ENCODE measurements around the gene B3GNT7.
A peak's percentile ranks its signal among the peaks of the same experiment; 100 is the strongest.

The B3GNT7 gene

DNA sequence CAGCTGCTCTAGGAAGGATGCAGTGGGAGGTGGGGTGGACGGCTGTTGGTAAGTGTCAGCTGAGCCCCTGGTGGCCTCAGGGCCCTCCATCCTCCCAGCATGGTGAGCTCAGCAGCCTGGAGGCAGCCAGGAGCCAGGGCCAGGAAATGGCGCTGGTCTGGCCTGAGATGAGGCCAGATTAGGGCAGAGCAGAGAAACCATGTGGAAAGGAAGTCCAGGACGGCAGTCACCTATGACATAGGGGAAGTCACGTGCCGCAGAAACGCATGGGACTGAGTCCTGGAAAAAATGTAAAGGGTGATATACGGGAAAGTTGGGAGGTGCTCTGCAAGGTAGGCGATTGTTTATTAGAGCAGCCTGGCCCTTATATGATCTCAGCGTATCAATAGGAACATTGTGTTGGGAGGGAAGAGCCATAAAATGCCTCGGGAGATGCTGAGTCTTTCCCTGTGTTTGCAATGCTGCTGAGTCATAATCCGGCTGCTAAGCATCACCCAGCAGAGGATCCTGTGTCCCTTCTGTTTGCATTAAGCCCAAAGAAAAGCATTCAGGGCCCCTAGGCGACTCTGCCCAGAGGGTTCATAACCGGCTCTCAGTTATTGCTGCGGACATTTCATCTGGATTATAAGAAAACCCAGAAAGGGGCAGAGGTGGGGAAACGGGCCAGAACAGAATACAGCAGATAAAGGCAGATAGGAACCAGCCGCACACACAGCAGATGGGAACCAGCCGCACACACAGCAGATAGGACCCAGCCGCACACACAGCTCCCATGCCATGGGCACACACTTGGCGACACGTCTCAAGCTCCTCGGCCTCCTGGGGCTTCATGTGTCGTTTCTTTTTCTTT, 30.3 kb upstream of the B3GNT7 start:
- peak overlapping the region; percentile 34 for H2BK120ac ChIP-seq (ENCODE audit: low read depth, low read length)
- H2AK5ac ChIP-seq (ENCODE audit: low read length, severe bottlenecking): peak overlapping the region; percentile 4
- H4K8ac ChIP-seq (ENCODE audit: low read length): peak overlapping the region; percentile 79
- peak overlapping the region in 1 of 2 experiments; percentile 4 for H2BK12ac ChIP-seq (ENCODE audit: low read length in 2 of 2)
- peaks cover 14% of the 10 kb centered on the region for H3K4me1 ChIP-seq (ENCODE audit: control insufficient read depth, insufficient read depth, low read depth, low read length)
- DNase-seq: peak; percentile 93
- no peak overlapping the region for H3K14ac ChIP-seq (ENCODE audit: low read length in 2 of 2)
- peaks cover 44 to 54% of the 10 kb centered on the region in 2 experiments for H3K36me3 ChIP-seq (ENCODE audit: control insufficient read depth in 1 of 2, insufficient read depth in 2 of 2, low read depth in 1 of 2, low read length in 2 of 2)
- H3K9ac ChIP-seq (ENCODE audit: low read length): peak overlapping the region; percentile 69
- H3K9me3 ChIP-seq (ENCODE audit: control insufficient read depth, low read length): no peaks in the 10 kb centered on the region
- H3K4me3 ChIP-seq (ENCODE audit: insufficient read depth in 1 of 2, low read depth in 1 of 2, low read length in 2 of 2): no peak overlapping the region
- H3K4ac ChIP-seq (ENCODE audit: low read depth in 1 of 2, low read length in 2 of 2): peak overlapping the region; percentile 42 to 85
- H3K27me3 ChIP-seq (ENCODE audit: control insufficient read depth in 1 of 2, insufficient read depth in 1 of 2, low read length in 2 of 2): no peaks in the 10 kb centered on the region
- H3K23ac ChIP-seq (ENCODE audit: low read length in 2 of 2): peak overlapping the region in 1 of 2 experiments; percentile 14
- H4K91ac ChIP-seq (ENCODE audit: low read length): peak overlapping the region; percentile 3
- 41% methylated on average over 22 of the region's 22 CpGs for WGBS
- no peak overlapping the region for H2BK5ac ChIP-seq (ENCODE audit: low read depth, low read length, poor library complexity, severe bottlenecking)
- peaks cover 4% of the 10 kb centered on the region for H3K79me1 ChIP-seq (replicated peaks; ENCODE audit: low read length, poor library complexity, severe bottlenecking)
- H3K18ac ChIP-seq (ENCODE audit: low read depth in 1 of 2, low read length in 2 of 2): peak overlapping the region; percentile 23 to 76
- no peak overlapping the region for H2BK15ac ChIP-seq (ENCODE audit: low read depth, poor library complexity, severe bottlenecking)
- peak overlapping the region; percentile 63 for H3K27ac ChIP-seq (ENCODE audit: low read length, poor library complexity, severe bottlenecking)
- H3K4me2 ChIP-seq (ENCODE audit: low read length, poor library complexity, severe bottlenecking): no peak overlapping the region
- H2AFZ ChIP-seq (ENCODE audit: low read depth, low read length): no peak overlapping the region

DNA sequence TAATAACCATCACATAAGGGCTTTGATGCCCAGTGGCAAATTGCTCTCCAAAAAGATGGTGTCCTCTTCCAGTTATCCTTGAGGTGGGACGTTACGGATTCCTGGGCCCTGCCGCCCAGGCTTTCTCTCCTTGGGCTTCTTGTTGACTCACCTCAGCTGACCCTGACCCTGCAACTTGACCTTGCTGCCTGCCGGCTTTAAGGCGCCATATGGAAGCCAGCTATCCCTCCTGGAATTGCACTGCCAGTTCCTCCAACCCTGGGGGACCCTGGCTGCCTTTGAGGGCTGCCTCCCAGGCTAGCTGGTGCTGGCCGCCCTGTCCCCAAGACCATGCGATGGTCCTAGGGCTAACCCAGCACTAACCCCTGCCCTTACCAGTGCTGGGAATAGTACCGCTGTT, 28.3 kb upstream of the B3GNT7 start:
- Histone ChIP-seq H3K4me1 (ENCODE audit: control insufficient read depth, insufficient read depth, low read depth, low read length) (peaks cover 18% of the 10 kb centered on the region), H3K23ac (ENCODE audit: low read length in 2 of 2) (no peak overlapping the region), H3K14ac (ENCODE audit: low read length in 2 of 2) (no peak overlapping the region), H3K18ac (ENCODE audit: low read depth in 1 of 2, low read length in 2 of 2) (no peak overlapping the region), H4K8ac (ENCODE audit: low read length) (peak overlapping the region; percentile 37), H4K91ac (ENCODE audit: low read length) (peak overlapping the region; percentile 50), H2BK12ac (ENCODE audit: low read length in 2 of 2) (peak overlapping the region; percentile 3 to 12), H3K9ac (ENCODE audit: low read length) (no peak overlapping the region), H3K27me3 (ENCODE audit: control insufficient read depth in 1 of 2, insufficient read depth in 1 of 2, low read length in 2 of 2) (no peaks in the 10 kb centered on the region), H3K9me3 (ENCODE audit: control insufficient read depth, low read length) (no peaks in the 10 kb centered on the region), H3K27ac (ENCODE audit: low read length, poor library complexity, severe bottlenecking) (no peak overlapping the region), H3K4ac (ENCODE audit: low read depth in 1 of 2, low read length in 2 of 2) (peak overlapping the region in 1 of 2 experiments; percentile 46), H2BK120ac (ENCODE audit: low read depth, low read length) (no peak overlapping the region), H2AK5ac (ENCODE audit: low read length, severe bottlenecking) (peak overlapping the region; percentile 16), H3K79me1 (replicated peaks; ENCODE audit: low read length, poor library complexity, severe bottlenecking) (peaks cover 3% of the 10 kb centered on the region), H3K36me3 (ENCODE audit: control insufficient read depth in 1 of 2, insufficient read depth in 2 of 2, low read depth in 1 of 2, low read length in 2 of 2) (peaks cover 40 to 42% of the 10 kb centered on the region in 2 experiments), H3K4me3 (ENCODE audit: insufficient read depth in 1 of 2, low read depth in 1 of 2, low read length in 2 of 2) (no peak overlapping the region), H3K4me2 (ENCODE audit: low read length, poor library complexity, severe bottlenecking) (no peak overlapping the region), H2BK15ac (ENCODE audit: low read depth, poor library complexity, severe bottlenecking) (no peak overlapping the region), H2BK5ac (ENCODE audit: low read depth, low read length, poor library complexity, severe bottlenecking) (no peak overlapping the region), H2AFZ (ENCODE audit: low read depth, low read length) (no peak overlapping the region)
- DNase-seq: no peak
- 90% methylated on average over 7 of the region's 8 CpGs for WGBS

DNA sequence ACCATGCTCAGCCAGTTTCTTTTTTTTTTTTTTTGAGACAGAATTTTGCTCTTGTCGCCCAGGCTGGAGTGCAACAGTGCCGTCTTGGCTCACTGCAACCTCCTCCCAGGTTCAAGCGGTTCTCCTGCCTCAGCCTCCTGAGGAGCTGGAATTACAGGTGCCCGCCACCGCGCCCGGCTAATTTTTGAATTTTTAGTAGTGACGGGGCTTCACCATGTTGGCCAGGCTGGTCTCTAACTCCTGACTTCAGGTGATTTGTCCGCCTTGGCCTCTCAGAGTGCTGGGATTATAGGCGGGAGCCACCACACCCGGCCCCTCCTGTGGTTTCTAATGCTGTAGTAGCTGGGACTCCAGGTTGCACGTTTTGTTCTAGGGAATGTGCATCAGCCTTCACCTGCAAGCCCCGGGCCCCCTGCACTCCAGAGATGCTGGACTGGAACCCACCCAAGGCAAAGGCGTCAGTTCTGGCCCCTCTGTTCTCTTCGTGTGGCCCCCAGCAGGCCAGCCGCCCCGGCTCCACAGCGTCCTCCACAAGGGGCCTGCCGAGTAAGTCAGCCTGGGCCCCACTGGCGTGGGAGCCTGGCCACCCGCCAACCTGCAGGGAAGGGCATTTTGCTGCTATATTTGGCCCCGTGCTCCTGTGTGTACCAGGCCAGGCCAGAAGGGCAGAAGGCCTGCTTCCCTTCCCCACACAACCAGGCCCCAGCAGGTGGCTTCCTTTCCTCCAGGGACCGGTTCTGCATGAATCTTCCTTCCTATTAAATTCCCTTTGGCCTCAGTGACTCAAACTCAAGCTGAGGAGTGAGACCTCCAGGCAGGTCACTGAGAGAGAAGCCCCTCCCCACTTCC, 25.7 kb upstream of the B3GNT7 start:
- H3K36me3 ChIP-seq (ENCODE audit: control insufficient read depth in 1 of 2, insufficient read depth in 2 of 2, low read depth in 1 of 2, low read length in 2 of 2): peaks cover 35 to 38% of the 10 kb centered on the region in 2 experiments
- H3K4me3 ChIP-seq (ENCODE audit: insufficient read depth in 1 of 2, low read depth in 1 of 2, low read length in 2 of 2): no peak overlapping the region

DNA sequence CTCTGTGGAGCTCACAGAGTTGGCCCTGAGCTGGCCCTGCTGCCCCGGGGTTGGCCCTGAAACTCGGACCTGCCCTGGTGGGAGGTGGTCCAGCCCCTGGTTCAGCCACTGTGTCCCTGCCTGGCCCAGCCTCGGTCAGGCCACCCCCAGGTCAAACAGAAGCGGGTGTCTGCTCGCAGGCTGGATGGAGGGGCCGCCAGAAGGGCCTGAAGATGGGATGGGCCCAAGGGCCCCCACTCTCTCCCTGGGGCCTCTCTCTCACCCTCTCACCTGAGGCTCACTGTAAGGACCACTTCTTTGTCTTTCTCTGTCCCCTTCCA, 25.1 kb upstream of the B3GNT7 start:
- H3K14ac ChIP-seq (ENCODE audit: low read length in 2 of 2): no peak overlapping the region
- H3K4ac ChIP-seq (ENCODE audit: low read depth in 1 of 2, low read length in 2 of 2): no peak overlapping the region
- 77% methylated on average over 6 of the region's 6 CpGs for WGBS

More for the DNA sequence above, 25.7 kb upstream of the B3GNT7 start:
- H2BK15ac ChIP-seq (ENCODE audit: low read depth, poor library complexity, severe bottlenecking): no peak overlapping the region
- H4K91ac ChIP-seq (ENCODE audit: low read length): no peak overlapping the region
- H3K14ac ChIP-seq (ENCODE audit: low read length in 2 of 2): no peak overlapping the region
- no peak overlapping the region for H2BK5ac ChIP-seq (ENCODE audit: low read depth, low read length, poor library complexity, severe bottlenecking)
- no peak overlapping the region for H2BK12ac ChIP-seq (ENCODE audit: low read length in 2 of 2)
- no peak for DNase-seq
- H4K8ac ChIP-seq (ENCODE audit: low read length): no peak overlapping the region
- no peak overlapping the region for H3K27ac ChIP-seq (ENCODE audit: low read length, poor library complexity, severe bottlenecking)
- no peak overlapping the region for H2BK120ac ChIP-seq (ENCODE audit: low read depth, low read length)
- H3K9me3 ChIP-seq (ENCODE audit: control insufficient read depth, low read length): no peaks in the 10 kb centered on the region
- no peak overlapping the region for H3K23ac ChIP-seq (ENCODE audit: low read length in 2 of 2)
- no peak overlapping the region for H2AFZ ChIP-seq (ENCODE audit: low read depth, low read length)
- H3K18ac ChIP-seq (ENCODE audit: low read depth in 1 of 2, low read length in 2 of 2): no peak overlapping the region
- no peak overlapping the region for H3K4me2 ChIP-seq (ENCODE audit: low read length, poor library complexity, severe bottlenecking)
- peaks cover 16% of the 10 kb centered on the region for H3K4me1 ChIP-seq (ENCODE audit: control insufficient read depth, insufficient read depth, low read depth, low read length)
- no peak overlapping the region for H3K4ac ChIP-seq (ENCODE audit: low read depth in 1 of 2, low read length in 2 of 2)
- no peak overlapping the region for H3K9ac ChIP-seq (ENCODE audit: low read length)
- H2AK5ac ChIP-seq (ENCODE audit: low read length, severe bottlenecking): no peak overlapping the region
- H3K79me1 ChIP-seq (replicated peaks; ENCODE audit: low read length, poor library complexity, severe bottlenecking): peaks cover 3% of the 10 kb centered on the region
- 91% methylated on average over 23 of the region's 23 CpGs for WGBS
- no peaks in the 10 kb centered on the region for H3K27me3 ChIP-seq (ENCODE audit: control insufficient read depth in 1 of 2, insufficient read depth in 1 of 2, low read length in 2 of 2)

More for the DNA sequence above, 25.1 kb upstream of the B3GNT7 start:
- Histone ChIP-seq H2BK120ac (ENCODE audit: low read depth, low read length) (no peak overlapping the region), H3K18ac (ENCODE audit: low read depth in 1 of 2, low read length in 2 of 2) (no peak overlapping the region), H3K36me3 (ENCODE audit: control insufficient read depth in 1 of 2, insufficient read depth in 2 of 2, low read depth in 1 of 2, low read length in 2 of 2) (peaks cover 35 to 38% of the 10 kb centered on the region in 2 experiments), H3K9ac (ENCODE audit: low read length) (no peak overlapping the region), H2AK5ac (ENCODE audit: low read length, severe bottlenecking) (no peak overlapping the region), H2BK5ac (ENCODE audit: low read depth, low read length, poor library complexity, severe bottlenecking) (no peak overlapping the region), H2BK15ac (ENCODE audit: low read depth, poor library complexity, severe bottlenecking) (no peak overlapping the region), H3K9me3 (ENCODE audit: control insufficient read depth, low read length) (no peaks in the 10 kb centered on the region), H4K91ac (ENCODE audit: low read length) (no peak overlapping the region), H3K4me1 (ENCODE audit: control insufficient read depth, insufficient read depth, low read depth, low read length) (peaks cover 13% of the 10 kb centered on the region), H3K27me3 (ENCODE audit: control insufficient read depth in 1 of 2, insufficient read depth in 1 of 2, low read length in 2 of 2) (peaks cover 0 to 2% of the 10 kb centered on the region in 2 experiments), H3K79me1 (replicated peaks; ENCODE audit: low read length, poor library complexity, severe bottlenecking) (peaks cover 3% of the 10 kb centered on the region), H3K4me3 (ENCODE audit: insufficient read depth in 1 of 2, low read depth in 1 of 2, low read length in 2 of 2) (peak overlapping the region in 1 of 2 experiments; percentile 26), H3K27ac (ENCODE audit: low read length, poor library complexity, severe bottlenecking) (no peak overlapping the region), H4K8ac (ENCODE audit: low read length) (no peak overlapping the region), H3K23ac (ENCODE audit: low read length in 2 of 2) (no peak overlapping the region), H3K4me2 (ENCODE audit: low read length, poor library complexity, severe bottlenecking) (no peak overlapping the region), H2BK12ac (ENCODE audit: low read length in 2 of 2) (no peak overlapping the region), H2AFZ (ENCODE audit: low read depth, low read length) (no peak overlapping the region)
- no peak for DNase-seq

Measured in mesenchymal stem cell (in vitro differentiated cells and primary cell).